GM23248 (cell line): ENCODE measurements around the gene APOL3.

Source experiments
- EZH2 ChIP-seq: fragments of 200-600 bp; sonication (generic); IDR thresholded peaks from 2 replicates; pipeline ENCODE4 v1.6.1; 2018; ENCODE audit warnings: antibody characterized with exemption, mild to moderate bottlenecking; ENCODE audit not compliant: insufficient read depth, poor library complexity, severe bottlenecking
- EZH2phosphoT487 ChIP-seq: fragments of 200-600 bp; sonication (generic); IDR thresholded peaks from 2 replicates; pipeline ENCODE4 v1.6.1; 2018; ENCODE audit warnings: antibody characterized with exemption, moderate library complexity, mild to moderate bottlenecking, low read depth; ENCODE audit not compliant: insufficient read depth

DNA sequence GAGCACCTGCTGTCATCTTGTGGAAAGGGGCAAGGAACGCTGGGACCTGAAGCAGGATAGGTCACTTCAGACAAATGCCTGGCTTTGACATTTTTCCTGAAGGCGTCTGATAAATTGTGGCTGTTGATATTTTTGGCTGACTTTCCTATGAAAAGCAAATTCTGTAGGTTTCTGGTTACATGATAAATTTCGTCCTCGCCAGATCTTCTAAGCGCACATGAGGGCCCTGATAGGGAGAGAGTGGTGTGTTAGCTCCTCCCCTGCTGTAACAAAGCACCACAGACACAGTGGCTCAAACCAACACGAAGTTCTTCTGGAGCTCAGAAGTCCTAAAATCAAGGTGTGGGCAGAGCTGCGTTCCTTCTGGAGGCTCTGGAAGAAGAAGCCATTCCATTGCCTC, 21.5 kb upstream of the APOL3 start:
- TF ChIP-seq EZH2phosphoT487 = no peak
- no peak for TF ChIP-seq EZH2
